ENCODE measurements around the gene SLC7A9. TPM values are rescaled to one million over a fixed set of nuclear protein-coding genes. Genes with fewer than 3 reads are reported as not detected.

Gene SLC7A9
- not detected for total RNA-seq (ENCODE audit: insufficient read depth, low replicate concordance)

DNA sequence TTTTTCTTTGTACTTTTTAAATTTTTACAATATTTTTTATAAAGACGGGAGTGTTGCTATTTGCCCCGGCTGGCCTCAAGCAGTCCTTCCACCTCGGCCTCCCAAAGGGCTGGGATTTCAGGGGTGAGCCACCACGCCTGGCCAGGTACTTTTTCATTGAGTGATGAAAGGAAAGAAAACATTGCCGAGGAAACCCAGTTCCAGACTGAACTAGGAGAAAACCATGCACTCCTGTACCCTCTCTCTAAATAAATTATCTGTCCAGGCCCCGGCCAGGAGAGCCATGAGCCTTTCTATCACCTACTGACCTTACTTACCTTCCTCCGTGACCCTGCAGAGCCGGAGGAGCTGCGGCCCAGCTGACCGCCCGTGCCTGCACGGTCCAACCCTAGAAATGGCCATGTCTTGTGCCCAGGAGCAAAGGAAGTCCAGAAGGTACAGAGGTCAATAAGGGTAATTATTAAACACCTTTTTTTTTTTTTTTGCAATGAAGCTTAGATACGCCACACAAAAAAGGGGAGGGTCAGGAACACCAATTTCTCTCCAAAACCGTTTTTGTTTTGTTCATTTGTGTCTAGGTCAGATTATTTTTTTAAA is at the start of gene SLC7A9:
Gene SLC7A9, minus strand, starts transcription at position 399 of the 597 bp plus-strand sequence. CDS start 1,233 bp downstream, outside the sequence.
- no peak for DNase-seq (ENCODE audit: low spot score)

DNA sequence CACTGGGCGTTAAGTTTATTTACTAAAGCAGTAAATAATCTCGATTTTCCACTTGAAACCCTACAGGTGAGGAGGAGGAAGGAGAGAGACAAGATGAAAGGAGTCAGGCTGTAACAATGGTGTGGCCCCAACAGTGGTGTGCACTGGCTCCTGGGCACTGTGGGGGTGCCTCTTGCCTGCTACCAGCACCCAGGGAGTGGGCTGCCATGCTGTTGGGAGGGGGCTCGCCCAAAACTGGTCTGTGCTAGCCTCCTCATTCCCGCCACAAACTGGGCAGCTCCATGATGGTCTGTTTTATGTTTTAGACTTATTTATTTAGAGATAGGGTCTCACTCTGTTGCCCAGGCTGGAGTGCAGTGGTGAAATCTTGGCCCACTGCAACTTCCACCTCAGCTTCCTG is 49.8 kb upstream of the SLC7A9 start:
- DNase-seq (ENCODE audit: low spot score): no peak

GRCh38 chr19:32917616-32917996 is 48.0 kb upstream of the SLC7A9 start:
- no peak for DNase-seq (ENCODE audit: low spot score)

DNA sequence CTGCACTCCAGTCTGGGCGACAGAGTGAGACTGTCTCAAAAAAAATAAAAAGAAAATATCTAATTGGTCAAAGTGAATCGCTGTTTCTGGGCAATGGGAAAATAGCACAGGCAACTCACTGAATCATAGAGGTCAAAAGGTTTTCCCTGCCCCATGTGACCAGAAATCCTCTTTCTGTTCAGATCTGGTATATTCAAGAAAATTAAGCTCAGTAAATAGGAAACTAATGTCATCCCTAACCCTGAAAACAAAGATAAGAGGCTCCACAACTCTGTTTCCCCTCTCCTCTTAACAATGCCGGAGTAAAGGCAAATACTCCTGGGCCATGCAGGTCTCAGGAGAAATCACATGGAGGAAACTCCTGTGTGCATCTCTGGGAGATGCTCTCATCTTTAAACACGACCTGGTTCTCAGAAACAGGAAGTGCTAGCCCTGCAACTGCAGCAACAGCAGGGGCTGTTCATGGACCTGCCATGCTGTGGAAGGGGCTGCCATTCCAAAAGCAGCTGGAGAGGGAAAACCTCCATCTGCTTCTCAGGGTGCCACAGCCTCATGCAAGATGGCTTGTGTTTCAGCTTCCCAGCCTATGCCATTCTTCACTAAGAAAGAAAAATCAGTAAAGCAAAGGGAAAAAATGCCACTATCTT is 47.5 kb upstream of the SLC7A9 start:
- no peak for DNase-seq (ENCODE audit: low spot score)

DNA sequence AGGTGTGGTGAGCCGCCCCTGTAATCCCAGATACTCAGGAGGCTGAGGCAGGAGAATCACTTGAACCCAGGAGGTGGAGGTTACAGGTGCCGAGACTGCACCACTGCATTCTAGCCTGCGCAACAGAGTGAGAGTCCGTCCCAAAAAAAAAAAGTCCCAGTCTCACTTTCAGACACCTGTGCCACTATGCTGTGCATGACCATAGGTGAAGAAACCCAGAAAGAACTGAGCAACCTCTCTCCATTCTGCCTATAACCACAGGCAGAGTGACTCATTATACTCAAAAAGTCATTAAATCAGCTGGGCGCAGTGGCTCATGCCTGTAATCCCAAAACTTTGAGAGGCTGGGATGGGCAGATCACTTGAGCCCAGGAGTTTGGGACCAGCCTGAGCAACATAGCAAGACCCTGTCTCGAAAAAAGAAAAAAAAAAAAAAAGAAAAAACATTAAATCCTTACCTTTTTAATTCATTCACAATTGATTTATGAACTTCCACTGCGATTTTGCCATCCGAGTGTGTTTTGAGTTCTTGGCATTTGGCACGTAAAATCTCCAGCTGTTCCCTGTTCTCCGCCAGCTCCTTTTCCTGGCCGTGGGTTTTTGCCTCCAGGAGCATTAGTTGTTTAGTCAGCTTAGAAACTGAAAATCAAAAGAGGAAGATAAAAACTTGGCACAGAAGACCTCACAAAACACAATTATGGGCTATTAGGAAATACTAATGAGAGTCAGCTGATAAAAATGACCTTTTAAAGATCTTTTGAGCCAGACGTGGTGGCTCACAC is 45.5 kb upstream of the SLC7A9 start:
- DNase-seq (ENCODE audit: low spot score): no peak

DNA sequence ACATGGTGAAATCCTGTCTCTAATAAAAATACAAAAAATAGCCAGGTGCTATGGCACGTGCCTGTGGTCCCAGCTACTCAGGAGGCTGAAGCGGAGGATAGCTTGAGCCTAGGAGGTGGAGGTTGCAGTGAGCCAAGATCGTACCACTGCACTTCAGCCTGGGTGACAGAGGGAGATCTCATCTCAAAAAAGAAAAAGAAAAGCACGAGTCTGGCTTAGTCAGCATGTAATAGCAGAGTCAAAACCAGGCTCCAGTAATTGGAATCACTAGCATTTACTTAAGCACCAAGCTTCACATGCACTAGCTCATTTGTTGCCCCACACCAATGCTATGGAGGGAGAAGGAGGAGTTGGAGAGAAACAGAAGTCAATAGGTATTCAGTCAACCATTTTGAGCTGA is 41.9 kb upstream of the SLC7A9 start:
- no peak for DNase-seq (ENCODE audit: low spot score)

DNA sequence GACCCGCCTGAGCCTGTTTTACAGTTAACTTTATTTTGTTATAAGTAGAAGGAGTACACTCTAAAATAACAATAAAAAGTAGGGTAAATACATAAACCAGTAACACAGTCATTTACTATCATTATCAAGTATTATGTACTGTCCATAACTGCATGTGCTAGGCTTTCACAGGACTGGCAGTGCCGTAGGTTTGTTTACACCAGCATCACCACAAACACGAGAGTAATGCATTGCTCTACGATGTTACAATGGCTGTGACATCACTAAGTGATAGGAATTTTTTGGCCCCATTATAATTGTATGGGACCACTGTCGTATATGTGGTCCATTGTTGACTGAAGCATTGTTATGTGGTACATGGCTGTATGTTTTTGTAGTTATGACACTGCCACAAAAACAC is 41.3 kb upstream of the SLC7A9 start:
- no peak for DNase-seq (ENCODE audit: low spot score)

GRCh38 chr19:32910094-32910493 is 40.5 kb upstream of the SLC7A9 start:
- no peak for DNase-seq (ENCODE audit: low spot score)

- DNase-seq (ENCODE audit: low spot score): no peak
Observed at GRCh38 chr19:32909257-32909656, 39.7 kb upstream of the SLC7A9 start.

- DNase-seq (ENCODE audit: low spot score): no peak
Observed at GRCh38 chr19:32908641-32909190, 39.1 kb upstream of the SLC7A9 start.

DNA sequence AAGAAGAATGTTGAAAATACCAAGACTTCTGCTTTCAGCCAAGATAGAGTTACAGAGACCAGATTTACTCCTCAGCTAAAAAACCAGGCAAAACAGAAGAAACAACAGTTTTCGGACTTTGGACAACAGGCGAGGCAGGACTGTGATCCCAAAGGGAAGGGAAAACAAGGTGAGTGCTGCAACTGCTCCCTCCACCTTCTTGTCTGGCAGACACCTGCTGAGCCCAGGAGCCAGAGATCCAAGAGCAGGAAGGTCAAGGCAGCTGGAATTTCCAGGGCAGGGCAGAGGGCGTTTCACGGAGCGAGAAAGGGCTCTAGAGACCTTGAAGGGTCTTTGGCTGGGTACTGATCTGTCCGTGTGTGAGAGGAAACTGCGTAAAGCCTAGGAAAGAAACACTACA is 32.9 kb upstream of the SLC7A9 start:
- no peak for DNase-seq (ENCODE audit: low spot score)

- DNase-seq (ENCODE audit: low spot score): no peak
Observed at GRCh38 chr19:32901504-32902161, 32.1 kb upstream of the SLC7A9 start.

DNA sequence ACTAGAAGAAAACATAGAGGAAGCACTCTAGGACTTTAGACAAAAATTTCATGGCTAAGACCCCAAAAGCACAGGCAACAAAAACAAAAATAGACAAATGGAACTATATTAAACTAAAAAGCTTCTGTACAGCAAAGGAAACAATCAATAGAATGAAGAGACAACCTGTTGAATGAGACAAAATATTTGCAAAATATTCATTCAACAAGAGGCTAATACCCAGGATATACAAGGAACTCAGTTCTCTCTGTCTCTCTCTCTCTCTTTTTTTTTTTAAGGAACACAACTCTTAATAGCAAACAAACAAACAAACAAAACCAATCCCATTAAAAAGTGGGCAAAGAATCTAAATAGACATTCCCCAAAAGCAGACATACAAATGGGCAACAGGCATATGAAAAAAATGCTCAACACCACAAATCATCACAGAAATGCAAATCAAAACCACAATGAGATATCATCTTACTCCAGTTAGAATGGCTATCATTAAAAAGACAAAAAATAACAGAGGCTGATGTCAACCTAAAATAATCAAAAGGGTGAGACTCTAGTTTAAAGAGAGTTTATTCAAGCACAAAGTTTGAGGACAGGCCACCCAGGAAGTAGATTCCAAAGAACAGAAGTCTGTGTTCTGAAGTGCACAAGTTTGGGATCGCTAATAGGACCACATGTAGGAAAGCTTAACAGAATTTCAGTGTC is 27.1 kb upstream of the SLC7A9 start:
- no peak for DNase-seq (ENCODE audit: low spot score)

- DNase-seq (ENCODE audit: low spot score): no peak
Observed at GRCh38 chr19:32895384-32895783, 25.8 kb upstream of the SLC7A9 start.

- DNase-seq (ENCODE audit: low spot score): no peak
Observed at GRCh38 chr19:32891609-32892008, 22.0 kb upstream of the SLC7A9 start.

GRCh38 chr19:32890841-32891240 is 21.3 kb upstream of the SLC7A9 start:
- DNase-seq (ENCODE audit: low spot score): no peak

DNA sequence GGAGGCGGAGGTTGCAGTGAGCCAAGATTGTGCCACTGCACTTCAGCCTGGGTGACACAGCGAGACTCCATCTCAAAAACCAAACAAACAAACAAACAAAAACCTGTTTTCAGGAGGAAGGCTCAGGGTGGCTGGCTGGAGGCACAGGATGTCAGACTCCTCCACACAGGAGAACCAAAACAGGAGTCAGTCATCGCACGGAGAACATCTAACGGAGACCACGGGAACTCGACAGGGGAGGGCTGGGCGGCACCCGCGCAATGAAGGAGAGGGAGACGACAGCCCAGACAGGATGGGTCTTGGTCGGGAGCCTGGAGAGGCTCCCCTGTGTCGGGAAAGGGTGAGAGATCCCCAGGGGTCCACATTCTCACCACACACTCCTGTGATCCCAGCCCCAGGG is 20.8 kb upstream of the SLC7A9 start:
- no peak for DNase-seq (ENCODE audit: low spot score)

DNA sequence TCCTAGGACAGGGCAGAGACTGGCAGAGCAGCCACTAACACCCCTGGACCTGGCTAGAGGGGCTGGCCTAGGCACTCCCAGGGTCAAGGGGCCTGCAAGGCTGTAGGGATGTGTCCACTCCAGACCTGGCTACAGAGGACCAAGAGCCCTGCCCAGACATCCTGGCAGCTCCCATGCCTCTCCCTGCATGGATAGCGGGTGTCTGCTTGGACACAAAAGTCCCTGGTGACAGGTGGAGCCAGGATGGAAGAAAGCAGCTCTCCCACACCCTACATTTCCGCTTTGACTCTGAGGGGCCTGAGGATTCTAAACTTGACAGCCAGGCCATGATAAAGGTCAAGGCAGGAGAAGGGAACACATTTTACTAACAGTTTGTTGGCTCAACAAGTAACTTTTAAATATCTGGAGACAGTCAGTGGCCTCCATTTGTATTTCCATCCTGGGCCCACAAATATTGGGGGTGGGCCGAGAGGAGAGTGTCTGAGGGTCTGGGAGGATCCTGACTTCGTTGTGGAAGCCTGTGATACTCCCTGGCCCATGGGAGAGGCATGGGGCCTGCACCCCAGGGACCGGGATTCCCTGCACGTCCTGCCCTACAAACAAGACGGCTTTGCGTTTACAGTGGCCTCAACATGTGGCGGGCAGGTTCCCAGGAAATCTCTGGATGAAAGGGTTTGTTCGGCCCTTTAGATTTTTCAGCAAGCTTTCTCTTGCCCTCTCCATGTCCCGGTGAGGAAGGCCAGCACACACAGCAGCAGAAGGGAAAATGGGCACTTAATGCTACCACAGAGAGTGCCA is 19.8 kb upstream of the SLC7A9 start:
- no peak for DNase-seq (ENCODE audit: low spot score)

- no peak for DNase-seq (ENCODE audit: low spot score)
Observed at GRCh38 chr19:32887572-32888215, 18.1 kb upstream of the SLC7A9 start.

DNA sequence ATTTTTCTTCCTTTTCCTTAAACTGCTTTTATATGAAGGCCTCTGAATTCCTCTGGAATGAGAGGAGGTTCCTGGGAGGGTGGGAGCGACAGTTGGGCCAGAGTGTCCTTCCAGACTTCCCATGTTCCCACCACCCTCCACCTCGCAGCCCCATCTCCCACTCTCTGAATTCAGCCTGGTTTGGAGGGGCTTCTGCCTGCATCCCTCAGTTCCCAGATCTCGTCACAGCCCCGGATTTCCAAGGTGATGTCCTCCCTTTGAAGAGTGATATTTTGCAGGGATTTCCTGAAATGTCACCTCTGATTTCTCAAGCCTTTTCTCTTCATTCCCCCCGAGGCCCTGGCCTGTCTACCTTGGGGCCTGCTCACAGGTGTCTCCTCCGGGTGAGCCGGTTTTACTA is 16.7 kb upstream of the SLC7A9 start:
- DNase-seq (ENCODE audit: low spot score): no peak

All from umbilical cord (tissue), 2 donors.